Mucosa of stomach (tissue), 1 donor: ENCODE measurements around the gene UQCRHL.
"Not testable (repeated sequence)": the region's sequence is repeated elsewhere in the genome, so short reads cannot be mapped to it uniquely, and the experiment has no call there.

ENCODE experiments used
- H3K27me3 ChIP-seq: one replicate; pipeline ENCODE4 v1.7.0; 2013; ENCODE audit warnings: mild to moderate bottlenecking, low read length; ENCODE audit not compliant: control insufficient read depth, insufficient read depth
- H3K36me3 ChIP-seq: one replicate; pipeline ENCODE4 v1.7.0; 2013; ENCODE audit warnings: low read length; ENCODE audit not compliant: control insufficient read depth, insufficient read depth
- H3K4me1 ChIP-seq: one replicate; pipeline ENCODE4 v1.7.0; 2013; ENCODE audit warnings: mild to moderate bottlenecking, low read length; ENCODE audit not compliant: control insufficient read depth, insufficient read depth
- H3K4me3 ChIP-seq: one replicate; pipeline ENCODE4 v1.7.0; 2013; ENCODE audit warnings: low read length
- H3K9ac ChIP-seq: one replicate; pipeline ENCODE4 v1.7.0; 2013; ENCODE audit warnings: mild to moderate bottlenecking, low read length, moderate library complexity
- H3K9me3 ChIP-seq: one replicate; pipeline ENCODE4 v1.7.0; 2013; ENCODE audit warnings: mild to moderate bottlenecking, low read length, moderate library complexity; ENCODE audit not compliant: control insufficient read depth
- donor health status: Pancreatic carcinoma.

Gene UQCRHL

DNA sequence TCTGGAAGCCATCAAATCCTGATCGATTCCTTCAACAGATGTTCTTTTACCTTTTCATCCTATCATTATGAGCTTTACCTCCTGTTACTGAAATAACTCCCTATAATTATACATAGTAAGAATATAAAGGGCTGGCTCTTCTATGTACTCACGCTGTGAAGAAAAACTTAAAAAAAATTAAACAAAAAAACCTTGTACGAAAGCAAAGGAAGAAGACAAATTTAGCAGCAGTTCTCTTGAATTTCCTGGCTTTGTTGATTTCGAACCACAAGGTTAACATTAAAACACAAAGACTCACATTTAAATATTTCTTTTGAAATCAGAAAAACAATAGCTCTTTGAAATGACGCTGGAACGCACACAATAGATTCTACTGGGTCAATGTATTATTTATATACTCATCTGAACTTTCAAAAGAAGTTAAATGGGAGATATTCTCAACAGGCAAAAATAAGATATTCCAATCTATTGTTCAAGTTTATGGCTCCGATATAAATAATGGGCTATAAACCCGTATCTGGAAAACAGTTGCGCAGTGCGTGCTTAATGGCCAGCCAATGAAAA, 26.5 kb upstream of the UQCRHL start:
- H3K4me3 ChIP-seq = peak overlapping the region; percentile 91
- H3K27me3 ChIP-seq = no peaks in the 10 kb centered on the region
- H3K36me3 ChIP-seq = no peaks in the 10 kb centered on the region
- H3K4me1 ChIP-seq = peaks cover 10% of the 10 kb centered on the region
- H3K9ac ChIP-seq = peak overlapping the region; percentile 99
- H3K9me3 ChIP-seq = no peaks in the 10 kb centered on the region

DNA sequence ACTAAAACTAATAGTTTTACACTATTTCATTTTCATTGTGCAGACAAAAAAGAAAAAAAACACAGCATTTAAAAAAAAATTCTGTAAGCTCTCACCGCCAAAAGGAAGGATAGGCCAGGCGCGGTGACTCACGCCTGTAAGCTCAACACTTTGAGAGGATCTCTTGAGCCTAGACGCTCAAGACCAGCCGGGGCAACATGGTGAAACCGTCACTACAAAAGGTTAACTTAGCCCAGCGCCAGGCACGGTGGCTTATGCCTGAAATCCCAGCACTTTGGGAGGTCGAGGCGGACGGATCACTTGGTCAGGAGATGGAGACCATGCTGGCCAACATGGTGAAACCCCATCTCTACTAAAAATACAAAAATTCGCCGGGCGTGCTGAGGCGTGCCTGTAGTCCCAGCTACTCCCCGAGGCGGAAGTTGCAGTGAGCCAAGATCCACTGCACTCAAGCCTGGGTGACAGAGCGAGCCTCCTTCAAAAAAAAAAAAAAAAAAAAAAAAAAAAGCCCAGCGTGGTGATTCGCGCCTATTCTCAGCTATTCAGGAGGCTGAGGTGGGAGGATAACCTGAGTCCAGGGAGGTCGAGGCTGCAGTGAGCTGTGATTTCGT, 25.7 kb upstream of the UQCRHL start:
- Histone ChIP-seq H3K27me3 (no peaks in the 10 kb centered on the region), H3K9ac (peak overlapping the region; percentile 99), H3K4me3 (peak overlapping the region; percentile 91), H3K4me1 (peaks cover 10% of the 10 kb centered on the region), H3K36me3 (no peaks in the 10 kb centered on the region), H3K9me3 (no peaks in the 10 kb centered on the region)

DNA sequence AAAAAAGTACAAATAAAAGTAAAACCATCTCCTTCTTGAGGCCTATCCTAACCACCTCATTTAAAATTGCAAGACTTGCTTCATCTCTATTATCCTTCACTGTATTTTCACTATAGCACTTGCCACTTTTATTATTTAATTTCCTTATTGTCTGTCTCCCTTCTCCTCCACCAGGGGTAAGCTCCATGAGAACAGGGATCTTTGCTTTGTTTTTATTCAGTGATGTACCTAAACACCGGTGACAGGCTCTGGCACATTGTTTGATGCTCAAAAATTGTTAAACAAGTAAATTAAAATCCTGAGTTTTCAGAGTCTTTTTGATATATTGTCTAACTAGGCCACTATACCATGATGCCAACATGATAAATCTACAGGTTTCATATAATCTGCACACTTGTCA, 22.8 kb upstream of the UQCRHL start:
- H3K36me3 ChIP-seq = no peaks in the 10 kb centered on the region
- H3K27me3 ChIP-seq = no peaks in the 10 kb centered on the region
- H3K4me1 ChIP-seq = peaks cover 9% of the 10 kb centered on the region
- no peak overlapping the region for H3K9ac ChIP-seq
- no peaks in the 10 kb centered on the region for H3K9me3 ChIP-seq
- H3K4me3 ChIP-seq = no peak overlapping the region

GRCh38 chr1:15828931-15829330, 21.5 kb upstream of the UQCRHL start:
- not testable (repeated sequence) for H3K27me3 ChIP-seq, H3K36me3 ChIP-seq, H3K9ac ChIP-seq, H3K4me1 ChIP-seq, H3K4me3 ChIP-seq, H3K9me3 ChIP-seq

DNA sequence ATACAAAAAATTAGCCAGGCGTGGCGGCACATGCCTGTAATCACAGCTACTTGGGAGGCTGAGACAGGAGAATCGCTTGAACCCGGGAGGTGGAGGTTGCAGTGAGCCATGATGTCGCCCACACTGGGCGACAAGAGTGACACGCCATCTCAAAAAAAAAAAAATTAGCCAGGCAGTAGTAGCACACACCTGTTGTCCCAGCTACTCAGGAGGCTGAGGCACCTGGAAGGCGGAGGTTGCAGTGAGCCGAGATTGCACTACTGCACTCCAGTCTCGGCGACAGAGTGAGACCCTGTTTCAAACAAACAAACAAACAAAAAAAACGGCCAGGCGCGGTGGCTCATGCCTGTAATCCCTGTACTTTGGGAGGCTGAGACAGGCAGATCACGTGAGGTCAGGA, 20.1 kb upstream of the UQCRHL start:
- not testable (repeated sequence) for H3K4me1 ChIP-seq, H3K9ac ChIP-seq, H3K36me3 ChIP-seq

GRCh38 chr1:15826810-15827507, 19.5 kb upstream of the UQCRHL start:
- Histone ChIP-seq H3K27me3 (no peaks in the 10 kb centered on the region), H3K9me3 (no peaks in the 10 kb centered on the region), H3K9ac (no peak overlapping the region), H3K4me1 (peaks cover 5% of the 10 kb centered on the region), H3K4me3 (no peak overlapping the region), H3K36me3 (no peaks in the 10 kb centered on the region)

More for the DNA sequence above, 20.1 kb upstream of the UQCRHL start:
- H3K9me3 ChIP-seq, H3K27me3 ChIP-seq, H3K4me3 ChIP-seq: not testable (repeated sequence)

DNA sequence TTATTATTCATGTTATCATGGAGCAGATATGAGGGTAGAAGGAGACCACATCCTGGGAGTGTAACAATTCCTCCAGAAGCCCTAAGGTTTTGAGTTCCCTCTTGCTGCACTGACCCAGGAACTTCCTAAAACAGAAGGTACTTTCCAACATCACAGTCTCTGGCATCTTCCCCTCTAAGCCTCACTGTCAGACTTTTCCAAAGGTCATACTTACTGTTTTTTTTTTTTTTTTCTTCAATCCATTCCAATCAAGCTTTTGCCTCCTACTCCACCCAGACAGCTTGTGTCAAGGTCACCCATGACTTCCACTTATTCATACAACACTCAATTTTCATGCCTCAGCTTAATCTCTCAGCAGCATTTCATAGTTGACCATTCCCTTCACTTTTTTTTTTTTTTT, 18.4 kb upstream of the UQCRHL start:
- no peaks in the 10 kb centered on the region for H3K27me3 ChIP-seq
- no peak overlapping the region for H3K9ac ChIP-seq
- H3K9me3 ChIP-seq = no peaks in the 10 kb centered on the region
- no peaks in the 10 kb centered on the region for H3K36me3 ChIP-seq
- H3K4me1 ChIP-seq = peaks cover 5% of the 10 kb centered on the region
- no peak overlapping the region for H3K4me3 ChIP-seq

GRCh38 chr1:15820478-15820877, 13.0 kb upstream of the UQCRHL start:
- no peaks in the 10 kb centered on the region for H3K27me3 ChIP-seq
- H3K9me3 ChIP-seq = no peaks in the 10 kb centered on the region
- no peaks in the 10 kb centered on the region for H3K36me3 ChIP-seq
- peaks cover 5% of the 10 kb centered on the region for H3K4me1 ChIP-seq
- H3K9ac ChIP-seq = no peak overlapping the region
- no peak overlapping the region for H3K4me3 ChIP-seq

GRCh38 chr1:15816674-15817073, 9.2 kb upstream of the UQCRHL start:
- no peaks in the 10 kb centered on the region for H3K36me3 ChIP-seq
- H3K4me3 ChIP-seq = no peak overlapping the region
- peaks cover 5% of the 10 kb centered on the region for H3K4me1 ChIP-seq
- H3K9me3 ChIP-seq = no peaks in the 10 kb centered on the region
- no peak overlapping the region for H3K9ac ChIP-seq
- no peaks in the 10 kb centered on the region for H3K27me3 ChIP-seq

- no peaks in the 10 kb centered on the region for H3K36me3 ChIP-seq
- no peaks in the 10 kb centered on the region for H3K9me3 ChIP-seq
- H3K4me3 ChIP-seq = no peak overlapping the region
- no peak overlapping the region for H3K9ac ChIP-seq
- H3K4me1 ChIP-seq = peaks cover 11% of the 10 kb centered on the region
- no peaks in the 10 kb centered on the region for H3K27me3 ChIP-seq
These were observed 2.6 kb upstream of the UQCRHL start for GRCh38 chr1:15810073-15810472.

DNA sequence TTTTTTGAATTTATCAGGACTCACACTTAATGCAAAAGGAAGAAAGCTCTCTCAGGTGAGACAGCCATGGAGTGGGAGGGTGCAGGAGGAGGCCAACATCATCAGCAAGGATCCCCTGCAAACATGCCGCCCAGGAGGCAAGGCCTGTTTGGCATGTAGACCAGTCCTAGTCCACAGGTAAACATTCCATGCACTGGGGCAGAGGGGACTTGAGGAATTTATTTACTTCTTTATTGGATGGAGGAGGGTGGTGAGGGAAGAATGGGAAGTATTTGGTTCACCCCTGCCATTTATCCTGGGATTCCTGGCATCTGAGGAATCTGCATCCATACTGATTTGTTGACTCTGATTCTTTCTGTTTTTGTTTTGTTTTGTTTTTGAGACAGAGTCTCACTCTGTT, 1.5 kb upstream of the UQCRHL start:
- no peak overlapping the region for H3K9ac ChIP-seq
- no peaks in the 10 kb centered on the region for H3K27me3 ChIP-seq
- no peak overlapping the region for H3K4me3 ChIP-seq
- no peaks in the 10 kb centered on the region for H3K36me3 ChIP-seq
- no peaks in the 10 kb centered on the region for H3K9me3 ChIP-seq
- peaks cover 11% of the 10 kb centered on the region for H3K4me1 ChIP-seq

DNA sequence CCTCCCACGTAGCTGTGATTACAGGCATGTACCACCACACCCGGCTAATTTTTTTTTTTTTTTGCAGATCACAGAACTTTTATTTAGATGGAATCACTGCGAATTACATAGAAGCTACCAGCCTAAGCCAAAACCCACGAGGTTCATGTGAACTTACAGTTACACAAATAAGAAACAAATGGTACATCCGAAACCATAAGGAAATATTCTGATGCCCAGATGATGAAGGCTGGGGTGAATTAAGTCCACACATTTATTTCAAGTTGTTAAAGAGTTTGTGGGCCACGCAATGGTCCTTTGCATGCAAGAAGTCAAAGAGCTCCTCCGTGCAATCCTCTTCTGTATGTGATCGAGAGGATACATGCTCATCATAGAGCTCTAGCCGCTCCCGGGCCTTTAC, 328 bp downstream of the UQCRHL start:
- Histone ChIP-seq H3K9me3 (no peaks in the 10 kb centered on the region), H3K4me1 (peaks cover 11% of the 10 kb centered on the region), H3K27me3 (no peaks in the 10 kb centered on the region), H3K4me3 (no peak overlapping the region), H3K9ac (no peak overlapping the region), H3K36me3 (no peaks in the 10 kb centered on the region)
